Frontal cortex (tissue), 4 donors: ENCODE results near the gene ZNF853. TPM values are rescaled to one million over a fixed set of nuclear protein-coding genes. Genes with fewer than 3 reads are reported as not detected.
"Not testable (repeated sequence)": the region's sequence is repeated elsewhere in the genome, so short reads cannot be mapped to it uniquely, and the experiment has no call there.

ENCODE experiments used
- DNase-seq, 2 donors: peaks; one replicate each; pipeline ENCODE4 v3.0.0; 2012; ENCODE audit warnings: low spot score in 2 of 2
- FAIRE-seq: peaks from 2 replicates; lab custom pipeline; 2012; peaks lifted over from hg19 to GRCh38; lab: Jason Lieb, UNC
- total RNA-seq: library from RNA; depleted of rRNA; stranded (reverse); fragments of >200 nt; gene quantifications from one replicate; pipeline ENCODE4 v1.2.3, GENCODE V29; 2014
- donor health status: control.
- donor health status: control.
- donor health status: control.

ZNF853 gene
- total RNA-seq, 1 donor from 2014 or later = 23.6 TPM

DNA sequence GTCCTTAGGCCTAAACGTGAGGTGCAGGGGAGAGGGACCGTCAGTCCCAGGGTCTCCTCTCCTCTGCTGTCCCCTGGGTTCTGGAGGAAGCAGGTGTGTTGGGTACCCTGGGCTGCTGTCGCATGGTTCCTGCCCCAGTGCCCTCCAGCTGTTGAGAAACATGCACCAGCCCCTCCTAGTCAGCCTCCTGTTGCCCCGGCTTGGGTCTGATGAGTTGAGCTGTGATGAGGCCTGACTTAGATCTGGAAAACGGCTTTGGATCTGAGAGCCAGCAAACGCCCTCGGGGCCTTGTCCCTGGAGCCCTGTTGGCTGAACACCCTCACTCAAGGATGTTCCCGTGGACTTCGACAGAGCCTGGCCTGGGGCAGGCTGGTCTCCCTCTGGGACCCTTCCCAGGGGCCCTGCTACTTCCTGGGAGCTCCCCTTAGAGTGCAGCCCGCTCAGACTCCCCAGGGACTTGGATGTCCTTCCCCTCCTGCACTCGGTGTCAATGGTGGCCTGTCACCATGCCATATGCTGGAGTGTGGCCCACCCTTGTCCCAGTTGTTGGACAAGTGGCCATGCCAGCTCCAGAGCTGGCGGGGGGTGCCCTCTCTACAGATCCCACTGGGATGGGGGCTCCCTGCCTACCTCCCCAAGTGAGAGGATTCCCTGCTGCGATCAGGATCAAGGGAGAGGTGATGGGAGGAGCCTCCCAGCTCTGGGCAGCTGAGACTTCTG lies 34.0 kb downstream of the ZNF853 start:
- FAIRE-seq = no peak
- no peak for DNase-seq

GRCh38 chr7:6650086-6650485 lies 34.7 kb downstream of the ZNF853 start:
- DNase-seq = no peak
- FAIRE-seq = no peak

DNA sequence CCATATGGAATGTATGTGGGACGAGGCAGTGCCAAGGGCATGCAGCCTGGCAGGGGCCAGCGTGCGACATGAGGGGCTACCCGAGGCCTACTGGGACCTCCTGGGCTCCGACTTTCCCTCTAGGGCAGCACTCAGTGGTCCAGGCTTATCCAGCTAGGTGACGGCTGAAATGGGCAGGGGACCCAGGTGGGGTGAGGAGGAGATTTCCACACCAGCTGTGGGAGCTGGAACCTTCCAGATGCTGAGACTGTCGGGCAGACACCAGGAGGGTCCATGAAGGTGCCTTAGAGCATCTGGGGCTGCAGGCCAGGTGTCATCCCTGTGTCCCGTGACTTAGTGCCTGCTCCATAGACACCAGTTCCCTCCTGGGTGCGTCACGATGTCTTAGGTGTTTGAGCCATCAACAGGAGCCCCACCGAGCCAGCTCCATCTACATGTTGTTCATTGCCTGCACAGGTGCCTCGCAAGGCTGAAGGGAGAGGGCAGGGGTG lies 35.2 kb downstream of the ZNF853 start:
- FAIRE-seq (no peak), DNase-seq (no peak)

GRCh38 chr7:6651851-6652445 lies 36.5 kb downstream of the ZNF853 start:
- FAIRE-seq = no peak
- DNase-seq = no peak

DNA sequence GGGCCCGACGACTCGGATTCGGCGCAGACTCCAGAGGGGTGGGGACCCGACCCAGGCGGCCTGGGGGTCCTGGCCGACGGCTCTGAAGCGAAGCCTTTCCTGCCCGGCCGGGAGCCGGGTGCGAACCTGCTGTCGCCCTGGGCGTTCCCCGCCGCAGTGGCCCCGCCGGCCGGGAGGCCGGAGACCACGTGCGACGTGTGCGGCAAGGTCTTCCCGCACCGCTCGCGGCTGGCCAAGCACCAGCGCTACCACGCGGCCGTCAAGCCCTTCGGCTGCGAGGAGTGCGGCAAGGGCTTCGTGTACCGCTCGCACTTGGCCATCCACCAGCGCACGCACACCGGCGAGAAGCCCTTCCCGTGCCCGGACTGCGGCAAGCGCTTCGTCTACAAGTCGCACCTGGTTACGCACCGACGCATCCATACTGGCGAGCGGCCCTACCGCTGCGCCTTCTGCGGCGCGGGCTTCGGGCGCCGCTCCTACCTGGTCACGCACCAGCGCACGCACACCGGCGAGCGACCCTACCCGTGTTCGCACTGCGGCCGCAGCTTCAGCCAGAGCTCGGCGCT lies 37.1 kb downstream of the ZNF853 start:
- no peak for FAIRE-seq
- no peak for DNase-seq

- no peak for FAIRE-seq
- peak; percentile 25 to 26 for DNase-seq
Observed at GRCh38 chr7:6653071-6654003, 37.9 kb downstream of the ZNF853 start.

DNA sequence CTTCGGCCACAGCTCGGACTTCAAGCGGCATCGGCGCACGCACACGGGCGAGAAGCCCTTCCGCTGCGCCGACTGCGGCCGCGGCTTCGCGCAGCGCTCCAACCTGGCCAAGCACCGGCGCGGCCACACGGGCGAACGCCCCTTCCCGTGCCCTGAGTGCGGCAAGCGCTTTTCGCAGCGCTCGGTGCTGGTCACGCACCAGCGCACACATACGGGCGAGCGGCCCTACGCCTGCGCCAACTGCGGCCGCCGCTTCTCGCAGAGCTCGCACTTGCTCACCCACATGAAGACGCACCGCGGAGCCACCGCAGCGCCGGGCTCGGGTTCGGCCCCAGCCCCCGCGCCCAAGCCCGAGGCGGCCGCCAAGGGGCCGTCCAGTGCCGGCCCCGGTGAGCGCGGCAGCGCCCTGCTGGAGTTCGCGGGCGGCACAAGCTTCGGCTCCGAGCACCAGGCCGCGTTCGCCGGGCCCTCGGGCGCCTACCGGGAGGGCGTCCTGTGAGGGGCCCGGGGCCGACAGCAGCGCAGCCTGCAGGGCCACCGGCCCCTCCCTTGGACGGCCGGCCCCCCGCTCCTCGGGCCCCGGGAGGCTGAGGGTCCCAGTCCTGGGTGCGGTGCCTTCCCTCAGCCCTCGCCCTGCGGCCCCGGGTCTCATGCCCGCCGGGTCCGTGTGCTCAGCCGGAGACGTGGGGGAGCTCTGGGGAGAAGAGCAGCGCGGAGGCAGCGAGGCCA lies 38.9 kb downstream of the ZNF853 start:
- DNase-seq = peak in 1 of 2 donors; percentile 12
- no peak for FAIRE-seq

- FAIRE-seq = no peak
- peak; percentile 12 to 38 for DNase-seq
Observed at GRCh38 chr7:6654842-6655610, 39.6 kb downstream of the ZNF853 start.

DNA sequence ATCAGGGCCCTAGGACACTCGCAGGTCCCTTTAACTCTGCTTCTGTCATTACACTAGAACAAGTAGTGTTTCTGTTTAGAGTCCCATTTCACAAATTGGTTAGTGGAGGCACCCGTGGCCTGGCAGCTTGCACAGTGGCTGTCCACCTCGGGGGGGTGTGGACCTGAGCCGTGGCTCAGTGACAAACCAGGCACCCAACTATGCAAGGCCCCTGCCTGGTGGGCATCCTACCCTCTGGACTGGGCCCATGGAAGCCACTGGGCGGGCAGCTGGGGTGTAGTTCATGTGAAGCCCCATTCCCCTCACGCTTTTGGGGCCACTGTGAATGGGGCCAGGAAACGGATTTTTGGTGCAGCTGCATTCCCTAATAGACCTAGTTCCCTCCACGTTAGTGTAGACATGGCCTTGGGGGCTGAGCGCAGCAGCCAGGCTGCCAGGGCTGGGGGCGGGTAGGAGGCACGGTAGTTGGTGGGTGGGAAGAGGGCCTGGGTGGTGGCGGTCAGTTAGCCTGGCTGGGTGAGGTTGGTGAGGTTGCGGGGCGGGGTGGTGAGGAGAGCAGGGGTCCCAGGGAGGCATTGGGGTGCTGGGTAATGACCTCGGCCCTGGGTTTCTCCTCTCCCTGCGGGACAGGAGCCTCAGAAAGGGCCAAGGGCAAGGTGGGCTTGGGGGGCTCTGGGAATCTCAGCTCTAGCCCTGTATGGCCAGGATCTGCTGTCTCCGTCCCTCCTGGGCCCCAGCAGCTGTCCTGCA lies 40.4 kb downstream of the ZNF853 start:
- DNase-seq = peak; percentile 13 to 22

GRCh38 chr7:6656413-6656812 lies 41.0 kb downstream of the ZNF853 start:
- no peak for DNase-seq
- FAIRE-seq = no peak

More for the DNA sequence above, 40.4 kb downstream of the ZNF853 start:
- no peak for FAIRE-seq

GRCh38 chr7:6658618-6659345 lies 43.4 kb downstream of the ZNF853 start:
- FAIRE-seq (no peak), DNase-seq (peak in 1 of 2 donors; percentile 18)

GRCh38 chr7:6670851-6671250 lies 55.4 kb downstream of the ZNF853 start:
- FAIRE-seq, DNase-seq: not testable (repeated sequence)

Other genes with a start within 250 kb of the ZNF853 start
- 41.2 TPM for gene RAC1, start 241.1 kb upstream of the ZNF853 start, total RNA-seq
- 25.7 TPM for gene DAGLB, start 167.7 kb upstream of the ZNF853 start, total RNA-seq
- 77.9 TPM for gene KDELR2, start 131.5 kb upstream of the ZNF853 start, total RNA-seq
- gene GRID2IP, start 64.1 kb upstream of the ZNF853 start, total RNA-seq = 0.41 TPM
- 52.2 TPM for gene ZDHHC4, start 38.2 kb upstream of the ZNF853 start, total RNA-seq
- 22.4 TPM for gene INTS15, start 25.6 kb upstream of the ZNF853 start, total RNA-seq
- 15.5 TPM for gene ZNF316, start 21.7 kb downstream of the ZNF853 start, total RNA-seq
- gene ZNF12, start 91.3 kb downstream of the ZNF853 start, total RNA-seq = 28.1 TPM
- gene RSPH10B2, start 138.5 kb downstream of the ZNF853 start, total RNA-seq = 1.2 TPM
- gene CCZ1B, start 210.7 kb downstream of the ZNF853 start, total RNA-seq = 117 TPM